Hepatocyte (in vitro differentiated cells): Measurements from ENCODE around the gene EPN1. TPM values are rescaled to one million over a fixed set of nuclear protein-coding genes. Genes with fewer than 3 reads are reported as not detected.

Experiments
- DNase-seq: peaks from one replicate; pipeline ENCODE4 v3.0.0-alpha.2; 2016; ENCODE audit warnings: low spot score
- H2AFZ ChIP-seq: fragments of 200-600 bp; sonication (generic); 2 replicates; pipeline ENCODE4 v1.6.0; 2016; ENCODE audit warnings: antibody characterized with exemption, mild to moderate bottlenecking
- H3K27ac ChIP-seq: fragments of 200-600 bp; sonication (generic); 2 replicates; pipeline ENCODE4 v1.5.1; 2016; ENCODE audit warnings: mild to moderate bottlenecking
- H3K27me3 ChIP-seq: fragments of 200-600 bp; sonication (generic); 2 replicates; pipeline ENCODE4 v1.6.1; 2016
- H3K36me3 ChIP-seq: fragments of 200-600 bp; sonication (generic); replicated peaks from 2 replicates; pipeline ENCODE4 v1.5.1; 2016; ENCODE audit warnings: low read depth; ENCODE audit not compliant: insufficient read depth
- H3K4me1 ChIP-seq: fragments of 200-600 bp; sonication (generic); 2 replicates; pipeline ENCODE4 v1.5.1; 2016; ENCODE audit warnings: mild to moderate bottlenecking, moderate library complexity; ENCODE audit not compliant: insufficient read depth
- H3K4me2 ChIP-seq: fragments of 200-600 bp; sonication (generic); 2 replicates; pipeline ENCODE4 v1.6.0; 2016
- H3K4me3 ChIP-seq: fragments of 200-600 bp; sonication (generic); 2 replicates; pipeline ENCODE4 v1.5.1; 2016; ENCODE audit warnings: mild to moderate bottlenecking
- H3K79me2 ChIP-seq: fragments of 200-600 bp; sonication (generic); 2 replicates; pipeline ENCODE4 v1.6.0; 2017; ENCODE audit warnings: mild to moderate bottlenecking
- H3K9me2 ChIP-seq: fragments of 200-600 bp; sonication (generic); replicated peaks from 2 replicates; pipeline ENCODE4 v1.6.0; 2017; ENCODE audit warnings: mild to moderate bottlenecking; ENCODE audit not compliant: insufficient read depth
- H3K9me3 ChIP-seq: fragments of 200-600 bp; sonication (generic); 2 replicates; pipeline ENCODE4 v1.5.1; 2016; ENCODE audit warnings: low read depth, mild to moderate bottlenecking
- H4K20me1 ChIP-seq: fragments of 200-600 bp; sonication (generic); 2 replicates; pipeline ENCODE4 v1.6.0; 2016; ENCODE audit warnings: mild to moderate bottlenecking; ENCODE audit not compliant: insufficient read depth, poor library complexity, severe bottlenecking
- CTCF ChIP-seq: fragments of 200-600 bp; sonication (generic); IDR thresholded peaks from 2 replicates; pipeline ENCODE4 v1.5.1; 2016; ENCODE audit warnings: antibody characterized with exemption, mild to moderate bottlenecking; ENCODE audit not compliant: poor library complexity
- EZH2 ChIP-seq: fragments of 200-600 bp; sonication (generic); IDR thresholded peaks from 2 replicates; pipeline ENCODE4 v1.6.1; 2016; ENCODE audit warnings: antibody characterized with exemption, mild to moderate bottlenecking, borderline replicate concordance
- EZH2phosphoT487 ChIP-seq: fragments of 200-600 bp; sonication (generic); IDR thresholded peaks from one replicate; pipeline ENCODE4 v1.6.1; 2018; ENCODE audit warnings: antibody characterized with exemption, mild to moderate bottlenecking, low read depth, moderate library complexity; ENCODE audit not compliant: unreplicated experiment, severe bottlenecking
- whole genome bisulfite sequencing: methylation state at CpG from one replicate; pipeline ENCODE4 v1.1.6; 2016; ENCODE audit warnings: low lambda C conversion rate; ENCODE audit errors: missing lambda C conversion rate; 5-methylcytosine and 5-hydroxymethylcytosine counted together
- polyA plus RNA-seq: library from polyadenylated mRNA; unstranded; fragments of >200 nt; fragmentation: Nextera tagmentation; extraction: Ambion mirVana; gene quantifications from 2 replicates; pipeline ENCODE4 v1.2.1, GENCODE V29; 2016
- total RNA-seq: library from RNA; depleted of rRNA; stranded (reverse); fragments of >200 nt; gene quantifications from 2 replicates; pipeline ENCODE4 v1.2.3, GENCODE V29; 2014

Gene EPN1
- total and polyA plus RNA-seq, 2 experiments from 2014 or later, result 74.8 to 165 TPM

GRCh38 chr19:55685776-55686175, 10.8 kb downstream of the EPN1 start:
- Histone ChIP-seq H2AFZ (no peak overlapping the region), H3K9me3 (no peaks in the 10 kb centered on the region), H3K27me3 (no peaks in the 10 kb centered on the region), H3K9me2 (no peaks in the 10 kb centered on the region), H4K20me1 (peaks cover 28% of the 10 kb centered on the region), H3K27ac (peak overlapping the region; percentile 98), H3K4me1 (peaks cover 25% of the 10 kb centered on the region), H3K36me3 (no peaks in the 10 kb centered on the region), H3K79me2 (peaks cover 66% of the 10 kb centered on the region), H3K4me2 (no peak overlapping the region), H3K4me3 (no peak overlapping the region)
- DNase-seq, result no peak
- 96% methylated on average over 6 of the region's 6 CpGs for WGBS
- TF ChIP-seq CTCF (no peak), EZH2phosphoT487 (no peak), EZH2 (no peak)

DNA sequence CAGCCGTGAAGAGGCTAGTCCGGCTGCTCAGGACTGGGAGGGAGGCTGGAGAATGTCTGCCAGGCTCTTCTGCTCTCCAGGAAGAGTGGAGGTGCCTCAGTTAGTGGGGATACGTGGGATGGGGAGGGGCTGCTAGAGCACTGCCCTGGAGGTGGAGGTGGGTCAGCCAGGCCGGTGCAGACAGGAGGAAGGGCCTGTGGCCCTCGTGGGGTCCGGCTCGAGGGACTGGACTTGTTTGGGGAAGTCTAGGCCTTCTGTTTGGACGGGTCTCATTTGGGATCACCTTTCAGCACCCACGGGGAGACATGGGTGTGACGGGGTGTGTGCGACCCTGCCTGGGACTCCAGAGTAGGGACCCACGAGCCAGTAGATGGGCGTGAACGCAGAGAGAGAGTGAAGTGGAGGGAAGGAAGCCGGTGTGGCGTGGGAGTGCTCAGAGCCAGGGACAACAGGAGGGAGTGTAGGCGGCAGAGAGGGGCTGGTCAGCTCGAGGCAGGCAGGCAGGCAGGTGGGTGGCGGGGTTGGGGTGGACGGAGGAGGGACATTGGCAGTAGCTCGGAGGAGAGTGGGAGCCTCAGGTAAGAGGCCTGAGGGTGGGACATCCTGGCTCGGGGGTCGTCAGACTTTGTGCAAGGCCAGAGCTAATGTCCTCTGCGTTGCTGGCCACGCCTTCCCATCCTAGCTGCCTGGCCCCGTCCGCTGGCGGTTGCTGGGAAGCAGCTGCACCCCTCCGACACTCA, 11.5 kb downstream of the EPN1 start:
- Histone ChIP-seq H3K27ac (peak overlapping the region; percentile 98), H3K4me1 (peaks cover 25% of the 10 kb centered on the region), H4K20me1 (peaks cover 22% of the 10 kb centered on the region), H3K9me3 (no peaks in the 10 kb centered on the region), H3K79me2 (peaks cover 59% of the 10 kb centered on the region), H3K9me2 (no peaks in the 10 kb centered on the region), H3K36me3 (no peaks in the 10 kb centered on the region), H3K27me3 (no peaks in the 10 kb centered on the region), H3K4me3 (no peak overlapping the region), H2AFZ (no peak overlapping the region), H3K4me2 (no peak overlapping the region)
- TF ChIP-seq EZH2, result no peak
- 95% methylated on average over 29 of the region's 29 CpGs for WGBS
- no peak for DNase-seq

- no peaks in the 10 kb centered on the region for H3K36me3 ChIP-seq
- peak overlapping the region; percentile 75 for H3K27ac ChIP-seq
- H3K79me2 ChIP-seq, result peaks cover 48% of the 10 kb centered on the region
Measured at GRCh38 chr19:55687281-55688201, 12.5 kb downstream of the EPN1 start.

More at GRCh38 chr19:55687281-55688201, 12.5 kb downstream of the EPN1 start:
- Histone ChIP-seq H3K9me3 (no peaks in the 10 kb centered on the region), H3K4me3 (no peak overlapping the region), H4K20me1 (peaks cover 17% of the 10 kb centered on the region), H3K4me1 (peaks cover 25% of the 10 kb centered on the region), H3K4me2 (no peak overlapping the region), H2AFZ (no peak overlapping the region), H3K27me3 (no peaks in the 10 kb centered on the region), H3K9me2 (no peaks in the 10 kb centered on the region)
- TF ChIP-seq EZH2, result no peak
- TF ChIP-seq EZH2phosphoT487, result no peak
- no peak for TF ChIP-seq CTCF
- no peak for DNase-seq
- 88% methylated on average over 17 of the region's 22 CpGs for WGBS
